ENCODE measurements around the gene MAGOHB. TPM values are rescaled to one million over a fixed set of nuclear protein-coding genes. Genes with fewer than 3 reads are reported as not detected.

Gene MAGOHB
- total and polyA plus RNA-seq, 10 of the 15 experiments (the other 5 are each of a cell fraction or from before 2014, with no cell fraction given) = 30.6 to 217 (median 55.2) TPM

- TF ChIP-seq BCLAF1 (IDR thresholded peaks at IDR 0.05) = no peak
- TF ChIP-seq RUNX3 (IDR thresholded peaks at IDR 0.05; ENCODE audit: low read length) = no peak
- no peak for TF ChIP-seq IRF5 (IDR thresholded peaks at IDR 0.05; ENCODE audit: borderline replicate concordance)
- TF ChIP-seq BHLHE40 (IDR thresholded peaks at IDR 0.05; ENCODE audit: borderline replicate concordance in 1 of 2, low read depth in 2 of 2, low read length in 1 of 2) = no peak
- TF ChIP-seq RAD21 (IDR thresholded peaks at IDR 0.05; ENCODE audit: insufficient read depth, low read depth, low read length) = no peak
- TF ChIP-seq CEBPZ (IDR thresholded peaks at IDR 0.05; ENCODE audit: low read depth, low read length) = no peak
- no peak for TF ChIP-seq PAX8 (IDR thresholded peaks at IDR 0.05)
Observed at GRCh38 chr12:10601860-10602259, 11.5 kb downstream of the MAGOHB start (continued).

Measured in GM12878 (cell line).